Natural killer cell (primary cell): ENCODE data around the gene OSBPL6. TPM values are rescaled to one million over a fixed set of nuclear protein-coding genes. Genes with fewer than 3 reads are reported as not detected.

ENCODE experiments used
- ATAC-seq, 3 donors: fragments of 150-1000 bp in 2 of 3; fragments of 200-7000 bp in 1 of 3; cut with Tn5 transposase; 1 replicate in 1 of 3; 2 replicates in 2 of 3; pipeline ENCODE4 v1.10.0; 2021; ENCODE audit warnings: mild to moderate bottlenecking in 2 of 3, moderate library complexity in 2 of 3
- DNase-seq, 2 donors: peaks; one replicate each; pipeline versions ENCODE4 v3.0.0 to v3.0.0-alpha.2; 2013 to 2021; ENCODE audit warnings: mixed read lengths in 1 of 2
- H3K27ac ChIP-seq: one replicate; pipeline ENCODE4 v1.5.1; 2013; ENCODE audit warnings: mild to moderate bottlenecking, low read length
- H3K27me3 ChIP-seq: one replicate; pipeline ENCODE4 v1.6.1; 2013; ENCODE audit warnings: low read length; ENCODE audit not compliant: control insufficient read depth, insufficient read depth
- H3K36me3 ChIP-seq: one replicate; pipeline ENCODE4 v1.6.1; 2013; ENCODE audit warnings: low read length; ENCODE audit not compliant: control insufficient read depth, insufficient read depth
- H3K4me1 ChIP-seq: one replicate; pipeline ENCODE4 v1.6.1; 2013; ENCODE audit warnings: low read length; ENCODE audit not compliant: control insufficient read depth, insufficient read depth
- H3K4me3 ChIP-seq: one replicate; pipeline ENCODE4 v1.5.1; 2013; ENCODE audit warnings: low read length
- H3K9me3 ChIP-seq: one replicate; pipeline ENCODE4 v1.6.1; 2013; ENCODE audit warnings: low read length; ENCODE audit not compliant: control insufficient read depth, insufficient read depth
- H3K27ac Mint-ChIP-seq, 2 donors: one replicate each; pipeline ENCODE4 v1.8.0; 2022; ENCODE audit warnings: mild to moderate bottlenecking in 2 of 2, mixed read lengths in 2 of 2, moderate library complexity in 1 of 2
- H3K27me3 Mint-ChIP-seq, 2 donors: one replicate each; pipeline ENCODE4 v1.8.0; 2022; ENCODE audit warnings: low read depth in 2 of 2, mixed read lengths in 2 of 2
- H3K36me3 Mint-ChIP-seq: one replicate; pipeline ENCODE4 v1.8.0; 2022; ENCODE audit warnings: mixed read lengths
- H3K4me1 Mint-ChIP-seq, 2 donors: one replicate each; pipeline ENCODE4 v1.8.0; 2022; ENCODE audit warnings: mixed read lengths in 2 of 2
- H3K4me3 Mint-ChIP-seq: one replicate; pipeline ENCODE4 v1.8.0; 2022; ENCODE audit warnings: mild to moderate bottlenecking, moderate library complexity, mixed read lengths
- H3K9me3 Mint-ChIP-seq, 2 donors: one replicate each; pipeline ENCODE4 v1.8.0; 2022; ENCODE audit warnings: mixed read lengths in 2 of 2
- CTCF ChIP-seq: fragments of 200-600 bp; IDR thresholded peaks from one replicate; pipeline ENCODE4 v1.8.0; 2022; ENCODE audit warnings: antibody characterized with exemption
- WGBS: methylation state at CpG from one replicate; pipeline ENCODE4 v1.1.7; 2013; ENCODE audit warnings: missing lambda C conversion rate; ENCODE audit not compliant: insufficient coverage; 5-methylcytosine and 5-hydroxymethylcytosine counted together
- intact Hi-C: fragments of 100-400 bp; cut with micrococcal nuclease; formaldehyde crosslinking; loops from one replicate; pipeline ENCODE4 v1.14.2; 2022
- total RNA-seq, 4 donors: library from RNA; stranded (reverse); fragments of 120-200 nt in 1 of 4; gene quantifications; one replicate each; pipeline versions ENCODE4 v1.2.3 to v1.2.4, GENCODE V29; 2013 to 2022

The OSBPL6 gene
- total RNA-seq, 3 donors from 2014 or later (not counting 1 experiment from before 2014, with no cell fraction given): not detected

- H3K4me3 Mint-ChIP-seq: no peak overlapping the region
- peaks cover 3% of the 10 kb centered on the region for H3K27me3 ChIP-seq
- no peak for TF ChIP-seq CTCF
- H3K36me3 ChIP-seq: no peaks in the 10 kb centered on the region
- ATAC-seq (no peak), DNase-seq (no peak)
- no peaks in the 10 kb centered on the region for H3K36me3 Mint-ChIP-seq
- H3K4me3 ChIP-seq: no peak overlapping the region
- no peaks in the 10 kb centered on the region for H3K4me1 Mint-ChIP-seq
- no peak overlapping the region for H3K27ac Mint-ChIP-seq
- H3K27ac ChIP-seq: no peak overlapping the region
- no peaks in the 10 kb centered on the region for H3K4me1 ChIP-seq
- no peaks in the 10 kb centered on the region for H3K9me3 ChIP-seq
- 96% methylated on average over 2 of the region's 3 CpGs for WGBS
- intact Hi-C loops: no loop called here
- no peaks in the 10 kb centered on the region for H3K9me3 Mint-ChIP-seq
- peaks cover 11 to 18% of the 10 kb centered on the region in 2 donors for H3K27me3 Mint-ChIP-seq
Observed at GRCh38 chr2:178205853-178206521, 11.7 kb downstream of the OSBPL6 start.

- H3K9me3 ChIP-seq: no peaks in the 10 kb centered on the region
- DNase-seq (no peak), ATAC-seq (no peak)
- no peaks in the 10 kb centered on the region for H3K36me3 ChIP-seq
- H3K4me1 ChIP-seq: no peaks in the 10 kb centered on the region
- H3K36me3 Mint-ChIP-seq: no peaks in the 10 kb centered on the region
- no peak overlapping the region for H3K4me3 Mint-ChIP-seq
- H3K27ac Mint-ChIP-seq: no peak overlapping the region
- peaks cover 12 to 17% of the 10 kb centered on the region in 2 donors for H3K27me3 Mint-ChIP-seq
- no peaks in the 10 kb centered on the region for H3K9me3 Mint-ChIP-seq
- no peak for TF ChIP-seq CTCF
- H3K4me1 Mint-ChIP-seq: no peaks in the 10 kb centered on the region
- intact Hi-C loops: no loop called here
- H3K4me3 ChIP-seq: no peak overlapping the region
- H3K27ac ChIP-seq: no peak overlapping the region
- H3K27me3 ChIP-seq: peaks cover 3% of the 10 kb centered on the region
- 100% methylated on average over 1 of the region's 1 CpG for WGBS
Observed at GRCh38 chr2:178208336-178208735, 14.0 kb downstream of the OSBPL6 start.

- no peaks in the 10 kb centered on the region for H3K36me3 ChIP-seq
- no peak for TF ChIP-seq CTCF
- H3K9me3 ChIP-seq: no peaks in the 10 kb centered on the region
- Mint-ChIP-seq H3K27ac (no peak overlapping the region), H3K4me1 (no peaks in the 10 kb centered on the region), H3K4me3 (no peak overlapping the region), H3K9me3 (no peaks in the 10 kb centered on the region), H3K27me3 (peaks cover 17 to 19% of the 10 kb centered on the region in 2 donors), H3K36me3 (no peaks in the 10 kb centered on the region)
- DNase-seq (no peak), ATAC-seq (no peak)
- H3K4me1 ChIP-seq: no peaks in the 10 kb centered on the region
- H3K27me3 ChIP-seq: no peaks in the 10 kb centered on the region
- no peak overlapping the region for H3K27ac ChIP-seq
- no CpG with 5 or more reads among the region's 3 CpGs for WGBS
- intact Hi-C loops: no loop called here
- H3K4me3 ChIP-seq: no peak overlapping the region
Observed at GRCh38 chr2:178208817-178209216, 14.5 kb downstream of the OSBPL6 start.

GRCh38 chr2:178211460-178211859 lies 17.1 kb downstream of the OSBPL6 start:
- ATAC-seq (no peak), DNase-seq (no peak)
- Histone ChIP-seq H3K27ac (no peak overlapping the region), H3K36me3 (no peaks in the 10 kb centered on the region), H3K4me3 (no peak overlapping the region), H3K9me3 (no peaks in the 10 kb centered on the region), H3K27me3 (no peaks in the 10 kb centered on the region), H3K4me1 (no peaks in the 10 kb centered on the region)
- TF ChIP-seq CTCF: no peak
- Mint-ChIP-seq H3K4me3 (no peak overlapping the region), H3K9me3 (no peaks in the 10 kb centered on the region), H3K4me1 (no peaks in the 10 kb centered on the region), H3K36me3 (no peaks in the 10 kb centered on the region), H3K27ac (no peak overlapping the region), H3K27me3 (peaks cover 28 to 33% of the 10 kb centered on the region in 2 donors)
- intact Hi-C loops: no loop called here
- 94% methylated on average over 2 of the region's 3 CpGs for WGBS
